Measurements from ENCODE around the gene CLEC9A. TPM values are rescaled to one million over a fixed set of nuclear protein-coding genes. Genes with fewer than 3 reads are reported as not detected.

CLEC9A gene
- total RNA-seq, 1 donor from 2014 or later: not detected

GRCh38 chr12:10084733-10085132, 54.3 kb downstream of the CLEC9A start:
- H3K36me3 Mint-ChIP-seq (ENCODE audit: low read depth): peaks cover 3% of the 10 kb centered on the region
- H3K27me3 Mint-ChIP-seq (ENCODE audit: low read depth): no peaks in the 10 kb centered on the region
- DNase-seq (ENCODE audit: low read depth, low spot score): no peak
- no peak overlapping the region for H3K4me3 Mint-ChIP-seq
- TF ChIP-seq CTCF (conservative IDR thresholded peaks at IDR 0.05): no peak
- H3K4me1 Mint-ChIP-seq: no peaks in the 10 kb centered on the region
- no peak overlapping the region for H3K27ac Mint-ChIP-seq (ENCODE audit: unreplicated experiment)
- H3K9me3 Mint-ChIP-seq: peaks cover 20% of the 10 kb centered on the region

- no peak for TF ChIP-seq CTCF (conservative IDR thresholded peaks at IDR 0.05)
These were observed 55.9 kb downstream of the CLEC9A start for GRCh38 chr12:10086387-10086786.

GRCh38 chr12:10088031-10088430, 57.5 kb downstream of the CLEC9A start:
- Mint-ChIP-seq H3K36me3 (ENCODE audit: low read depth) (peaks cover 3% of the 10 kb centered on the region), H3K4me3 (no peak overlapping the region), H3K9me3 (peaks cover 8% of the 10 kb centered on the region), H3K4me1 (no peaks in the 10 kb centered on the region), H3K27me3 (ENCODE audit: low read depth) (no peaks in the 10 kb centered on the region), H3K27ac (ENCODE audit: unreplicated experiment) (no peak overlapping the region)
- no peak for DNase-seq (ENCODE audit: low read depth, low spot score)
- no peak for TF ChIP-seq CTCF (conservative IDR thresholded peaks at IDR 0.05)

More at GRCh38 chr12:10086387-10086786, 55.9 kb downstream of the CLEC9A start:
- no peaks in the 10 kb centered on the region for H3K27me3 Mint-ChIP-seq (ENCODE audit: low read depth)
- peaks cover 8% of the 10 kb centered on the region for H3K9me3 Mint-ChIP-seq
- H3K4me1 Mint-ChIP-seq: no peaks in the 10 kb centered on the region
- DNase-seq (ENCODE audit: low read depth, low spot score): no peak
- no peak overlapping the region for H3K4me3 Mint-ChIP-seq
- no peak overlapping the region for H3K27ac Mint-ChIP-seq (ENCODE audit: unreplicated experiment)
- H3K36me3 Mint-ChIP-seq (ENCODE audit: low read depth): peaks cover 3% of the 10 kb centered on the region

GRCh38 chr12:10088955-10089900, 58.7 kb downstream of the CLEC9A start:
- peaks cover under 1% of the 10 kb centered on the region for H3K36me3 Mint-ChIP-seq (ENCODE audit: low read depth)
- TF ChIP-seq CTCF (conservative IDR thresholded peaks at IDR 0.05): no peak
- H3K27me3 Mint-ChIP-seq (ENCODE audit: low read depth): no peaks in the 10 kb centered on the region
- DNase-seq (ENCODE audit: low read depth, low spot score): no peak
- peaks cover 4% of the 10 kb centered on the region for H3K9me3 Mint-ChIP-seq
- no peak overlapping the region for H3K27ac Mint-ChIP-seq (ENCODE audit: unreplicated experiment)
- H3K4me3 Mint-ChIP-seq: no peak overlapping the region
- no peaks in the 10 kb centered on the region for H3K4me1 Mint-ChIP-seq

- Mint-ChIP-seq H3K9me3 (no peaks in the 10 kb centered on the region), H3K4me3 (no peak overlapping the region), H3K27me3 (ENCODE audit: low read depth) (no peaks in the 10 kb centered on the region), H3K36me3 (ENCODE audit: low read depth) (no peaks in the 10 kb centered on the region), H3K27ac (ENCODE audit: unreplicated experiment) (no peak overlapping the region), H3K4me1 (peaks cover 5% of the 10 kb centered on the region)
- no peak for TF ChIP-seq CTCF (conservative IDR thresholded peaks at IDR 0.05)
- DNase-seq (ENCODE audit: low read depth, low spot score): no peak
These were observed 64.3 kb downstream of the CLEC9A start for GRCh38 chr12:10094646-10095395.

Measured in neural crest cell (in vitro differentiated cells).